ENCODE data around the gene SHISA9. TPM values are rescaled to one million over a fixed set of nuclear protein-coding genes. Genes with fewer than 3 reads are reported as not detected.
A peak's percentile ranks its signal among the peaks of the same experiment; 100 is the strongest.
"Not testable (repeated sequence)": the region's sequence is repeated elsewhere in the genome, so short reads cannot be mapped to it uniquely, and the experiment has no call there.

Gene SHISA9
- total and polyA plus RNA-seq, 5 experiments from 2014 or later, result not detected

GRCh38 chr16:12902511-12903372 lies 1.3 kb downstream of the SHISA9 start:
- Mint-ChIP-seq H3K27ac (no peak overlapping the region), H3K27me3 (peaks cover 23 to 66% (median 42%) of the 10 kb centered on the region in 5 donors), H3K36me3 (no peaks in the 10 kb centered on the region), H3K9me3 (peaks cover 0 to 2% (median 0%) of the 10 kb centered on the region in 9 donors), H3K4me1 (peaks cover 0 to 14% (median 4%) of the 10 kb centered on the region in 4 donors), H3K4me3 (peak overlapping the region in 2 of 10 donors; percentile 30 to 57)
- DNase-seq (no peak), ATAC-seq (no peak)
- POLR2A ChIA-PET, result no interaction called here

- ATAC-seq, result no peak
- DNase-seq, result no peak
- peaks cover 0 to 14% (median 4%) of the 10 kb centered on the region in 4 donors for H3K4me1 Mint-ChIP-seq
- peaks cover 24 to 68% (median 37%) of the 10 kb centered on the region in 5 donors for H3K27me3 Mint-ChIP-seq
- H3K4me3 Mint-ChIP-seq, result no peak overlapping the region
- POLR2A ChIA-PET, result no interaction called here
- no peaks in the 10 kb centered on the region for H3K36me3 Mint-ChIP-seq
- no peak overlapping the region for H3K27ac Mint-ChIP-seq
- H3K9me3 Mint-ChIP-seq, result peaks cover 0 to 2% (median 0%) of the 10 kb centered on the region in 9 donors
These were observed 2.3 kb downstream of the SHISA9 start for GRCh38 chr16:12903407-12904328.

- H3K27ac Mint-ChIP-seq, result no peak overlapping the region
- H3K9me3 Mint-ChIP-seq, result peaks cover 0 to 2% (median 0%) of the 10 kb centered on the region in 9 donors
- H3K4me3 Mint-ChIP-seq, result no peak overlapping the region
- no peaks in the 10 kb centered on the region for H3K36me3 Mint-ChIP-seq
- ATAC-seq, result no peak
- H3K4me1 Mint-ChIP-seq, result peaks cover 0 to 14% (median 4%) of the 10 kb centered on the region in 4 donors
- POLR2A ChIA-PET, result no interaction called here
- H3K27me3 Mint-ChIP-seq, result peaks cover 25 to 68% (median 37%) of the 10 kb centered on the region in 5 donors
- DNase-seq, result no peak
These were observed 2.9 kb downstream of the SHISA9 start for GRCh38 chr16:12904329-12904671.

- Mint-ChIP-seq H3K4me1 (peaks cover 0 to 12% (median 3%) of the 10 kb centered on the region in 4 donors), H3K27ac (no peak overlapping the region), H3K36me3 (no peaks in the 10 kb centered on the region), H3K4me3 (no peak overlapping the region), H3K27me3 (peaks cover 19 to 66% (median 41%) of the 10 kb centered on the region in 5 donors), H3K9me3 (peaks cover 0 to 2% (median 0%) of the 10 kb centered on the region in 9 donors)
- POLR2A ChIA-PET, result no interaction called here
- ATAC-seq, result no peak
- DNase-seq, result no peak
These were observed 4.9 kb downstream of the SHISA9 start for GRCh38 chr16:12906271-12906670.

DNA sequence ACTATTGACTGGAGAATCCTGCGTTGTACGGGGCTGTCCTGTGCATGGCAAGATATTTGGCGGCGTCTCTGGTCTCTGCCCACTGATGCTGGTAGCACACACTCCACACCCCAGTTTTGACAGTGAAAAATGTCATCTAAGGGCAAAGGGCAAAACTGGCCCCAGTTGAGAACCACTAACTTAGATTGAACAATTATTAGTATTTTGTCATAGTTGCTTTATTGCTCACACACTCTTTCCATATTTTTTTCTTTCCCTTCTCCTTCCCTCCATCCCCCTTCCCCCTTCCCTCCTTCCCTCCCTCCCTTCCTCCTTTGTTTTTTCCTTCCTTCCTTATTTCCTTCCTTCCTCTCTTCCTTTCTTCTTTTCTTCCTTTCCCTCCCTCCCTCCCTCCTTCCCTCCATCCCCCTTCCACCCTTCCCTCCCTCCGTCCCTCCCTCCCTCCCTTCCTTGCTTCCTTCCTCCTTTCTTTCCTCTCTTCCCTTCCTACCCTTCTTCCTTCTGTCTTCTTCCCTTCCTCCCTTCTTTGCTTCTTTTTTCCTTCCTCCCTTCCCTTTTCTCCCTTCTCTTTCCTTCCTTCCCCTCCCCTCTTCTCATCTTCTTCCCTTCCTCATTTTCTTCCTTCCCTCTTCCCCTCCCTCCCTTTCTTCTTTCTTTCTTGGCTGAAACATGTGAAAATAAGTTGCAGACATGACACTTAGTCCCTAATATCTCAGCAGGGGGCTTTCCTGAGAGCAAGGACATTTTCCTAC lies 5.5 kb downstream of the SHISA9 start:
- Mint-ChIP-seq H3K36me3 (no peaks in the 10 kb centered on the region), H3K4me3 (no peak overlapping the region), H3K27ac (no peak overlapping the region), H3K9me3 (peaks cover 0 to 2% (median 0%) of the 10 kb centered on the region in 9 donors), H3K27me3 (peaks cover 19 to 68% (median 45%) of the 10 kb centered on the region in 5 donors), H3K4me1 (peaks cover 0 to 12% (median 3%) of the 10 kb centered on the region in 4 donors)
- no peak for ATAC-seq
- POLR2A ChIA-PET, result no interaction called here
- DNase-seq, result no peak

DNA sequence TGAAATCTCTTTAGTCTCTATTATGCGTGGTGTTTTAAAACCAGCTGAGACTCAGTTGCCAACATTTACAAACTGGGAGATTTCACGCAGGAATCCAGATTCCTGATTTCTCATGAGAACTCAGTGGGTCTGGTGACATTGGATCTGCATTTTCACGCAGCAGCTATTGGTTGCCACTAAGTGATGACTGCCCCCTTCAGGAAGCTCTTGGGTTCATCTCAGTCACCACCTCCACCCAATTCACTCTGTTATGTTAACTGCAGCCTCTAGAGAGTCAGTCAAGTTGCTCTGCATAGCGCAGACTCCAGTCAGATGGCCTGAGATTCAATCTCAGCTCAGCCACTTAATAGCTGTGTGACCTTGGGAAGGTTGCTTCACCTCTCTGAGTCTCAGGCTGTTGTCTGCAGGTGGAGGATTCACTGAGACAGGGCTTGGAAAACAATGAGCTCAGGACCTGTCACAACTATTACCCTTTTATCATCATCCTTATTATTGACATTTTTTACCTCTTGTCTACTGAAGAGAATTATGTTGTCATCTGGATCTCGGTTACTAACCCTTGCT lies 6.4 kb downstream of the SHISA9 start:
- Mint-ChIP-seq H3K9me3 (peaks cover 0 to 3% (median 0%) of the 10 kb centered on the region in 9 donors), H3K27me3 (peaks cover 19 to 70% (median 44%) of the 10 kb centered on the region in 5 donors), H3K27ac (no peak overlapping the region), H3K4me3 (no peak overlapping the region), H3K36me3 (no peaks in the 10 kb centered on the region), H3K4me1 (peaks cover 0 to 7% (median 2%) of the 10 kb centered on the region in 4 donors)
- ATAC-seq (no peak), DNase-seq (no peak)
- POLR2A ChIA-PET, result no interaction called here

DNA sequence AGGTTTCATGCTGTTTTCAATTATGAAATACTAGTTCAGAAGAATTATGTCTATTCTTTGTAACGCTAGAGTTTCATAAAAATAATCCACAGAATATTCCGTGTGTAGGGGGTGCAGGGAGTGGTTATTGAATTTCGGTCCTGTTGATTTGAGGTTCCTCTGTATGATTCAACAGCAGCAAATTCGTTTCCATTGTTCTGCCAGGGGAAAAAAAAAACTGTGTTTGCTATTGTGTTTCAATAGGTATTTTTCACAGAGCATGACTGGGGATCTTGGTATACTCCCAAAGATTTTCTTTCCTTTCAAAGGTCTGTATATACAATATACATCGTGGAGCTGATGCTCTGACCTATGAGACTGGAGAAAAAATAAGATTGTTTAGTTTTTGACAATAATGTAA lies 15.8 kb downstream of the SHISA9 start:
- Mint-ChIP-seq H3K36me3 (no peaks in the 10 kb centered on the region), H3K27ac (no peak overlapping the region), H3K9me3 (peaks cover 0 to 12% (median 0%) of the 10 kb centered on the region in 9 donors), H3K4me3 (no peak overlapping the region), H3K4me1 (no peaks in the 10 kb centered on the region), H3K27me3 (peaks cover 7 to 91% (median 20%) of the 10 kb centered on the region in 5 donors)
- ATAC-seq (no peak), DNase-seq (no peak)
- POLR2A ChIA-PET, result no interaction called here

DNA sequence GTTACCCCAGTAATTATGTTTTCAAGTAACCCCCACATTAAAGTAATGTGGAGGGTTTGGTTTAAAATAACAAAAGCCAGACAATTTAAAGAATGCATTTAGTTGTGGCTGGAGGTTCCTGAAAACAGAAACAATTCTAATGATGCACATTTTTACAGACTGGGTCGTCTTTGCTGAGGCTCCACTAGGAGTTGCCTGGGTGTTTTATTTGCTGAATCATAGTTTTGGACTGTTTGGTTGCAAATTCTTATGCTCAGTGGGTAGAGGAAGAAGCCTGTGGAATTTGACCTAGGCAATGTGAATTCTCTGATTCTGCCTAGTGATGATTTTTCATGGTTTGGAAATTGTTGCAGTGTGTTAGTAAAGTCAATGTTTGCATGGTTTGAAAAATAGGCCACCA lies 16.3 kb downstream of the SHISA9 start:
- POLR2A ChIA-PET, result no interaction called here
- H3K36me3 Mint-ChIP-seq, result no peaks in the 10 kb centered on the region
- no peak overlapping the region for H3K4me3 Mint-ChIP-seq
- no peak for DNase-seq
- no peak overlapping the region for H3K27ac Mint-ChIP-seq
- H3K4me1 Mint-ChIP-seq, result no peaks in the 10 kb centered on the region
- H3K27me3 Mint-ChIP-seq, result peaks cover 8 to 91% (median 20%) of the 10 kb centered on the region in 5 donors
- H3K9me3 Mint-ChIP-seq, result peaks cover 0 to 12% (median 0%) of the 10 kb centered on the region in 9 donors
- ATAC-seq, result no peak

DNA sequence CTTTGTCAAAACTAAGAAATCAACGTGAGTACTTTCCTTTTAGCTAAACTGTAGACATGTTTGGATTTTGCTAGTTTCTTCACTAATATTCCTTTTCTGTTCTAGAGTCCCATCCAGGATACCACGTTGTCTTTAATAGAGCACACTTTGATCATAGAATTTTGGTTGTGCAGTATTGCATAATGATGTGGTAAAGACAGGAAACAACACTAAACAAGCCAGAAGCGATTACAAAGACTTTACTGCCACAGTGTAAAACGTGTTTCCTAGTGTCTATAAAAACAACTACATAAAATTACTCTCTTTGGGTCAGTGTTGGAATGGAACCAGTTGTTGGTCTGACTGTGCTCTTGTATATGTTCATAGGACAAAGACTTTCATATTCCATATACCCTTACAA lies 19.3 kb downstream of the SHISA9 start:
- DNase-seq (no peak), ATAC-seq (no peak)
- peaks cover 0 to 1% (median 0%) of the 10 kb centered on the region in 9 donors for H3K9me3 Mint-ChIP-seq
- no peak overlapping the region for H3K27ac Mint-ChIP-seq
- no peak overlapping the region for H3K4me3 Mint-ChIP-seq
- peaks cover 8 to 85% (median 25%) of the 10 kb centered on the region in 5 donors for H3K27me3 Mint-ChIP-seq
- POLR2A ChIA-PET, result no interaction called here
- no peaks in the 10 kb centered on the region for H3K36me3 Mint-ChIP-seq
- H3K4me1 Mint-ChIP-seq, result no peaks in the 10 kb centered on the region

DNA sequence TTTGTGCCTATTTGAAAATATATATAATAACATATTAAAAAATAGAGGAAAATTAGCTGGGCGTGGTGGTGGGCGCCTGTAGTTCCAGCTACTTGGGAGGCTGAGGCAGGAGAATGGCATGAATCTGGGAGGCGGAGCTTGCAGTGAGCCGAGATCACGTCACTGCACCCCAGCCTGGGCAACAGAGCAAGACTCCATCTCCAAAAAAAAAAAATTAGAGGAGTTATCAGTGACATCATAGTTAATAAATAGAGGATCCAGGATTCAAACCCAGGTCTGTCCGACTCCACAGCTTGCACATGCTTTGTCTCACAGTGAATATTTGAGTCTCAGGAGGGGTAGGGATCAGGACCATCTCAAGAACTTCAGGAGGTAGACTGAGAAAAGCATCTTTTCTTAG lies 22.2 kb downstream of the SHISA9 start:
- peaks cover 6 to 63% (median 25%) of the 10 kb centered on the region in 5 donors for H3K27me3 Mint-ChIP-seq
- H3K9me3 Mint-ChIP-seq, H3K4me3 Mint-ChIP-seq, H3K36me3 Mint-ChIP-seq, ATAC-seq, H3K4me1 Mint-ChIP-seq, POLR2A ChIA-PET, H3K27ac Mint-ChIP-seq, DNase-seq: not testable (repeated sequence)

DNA sequence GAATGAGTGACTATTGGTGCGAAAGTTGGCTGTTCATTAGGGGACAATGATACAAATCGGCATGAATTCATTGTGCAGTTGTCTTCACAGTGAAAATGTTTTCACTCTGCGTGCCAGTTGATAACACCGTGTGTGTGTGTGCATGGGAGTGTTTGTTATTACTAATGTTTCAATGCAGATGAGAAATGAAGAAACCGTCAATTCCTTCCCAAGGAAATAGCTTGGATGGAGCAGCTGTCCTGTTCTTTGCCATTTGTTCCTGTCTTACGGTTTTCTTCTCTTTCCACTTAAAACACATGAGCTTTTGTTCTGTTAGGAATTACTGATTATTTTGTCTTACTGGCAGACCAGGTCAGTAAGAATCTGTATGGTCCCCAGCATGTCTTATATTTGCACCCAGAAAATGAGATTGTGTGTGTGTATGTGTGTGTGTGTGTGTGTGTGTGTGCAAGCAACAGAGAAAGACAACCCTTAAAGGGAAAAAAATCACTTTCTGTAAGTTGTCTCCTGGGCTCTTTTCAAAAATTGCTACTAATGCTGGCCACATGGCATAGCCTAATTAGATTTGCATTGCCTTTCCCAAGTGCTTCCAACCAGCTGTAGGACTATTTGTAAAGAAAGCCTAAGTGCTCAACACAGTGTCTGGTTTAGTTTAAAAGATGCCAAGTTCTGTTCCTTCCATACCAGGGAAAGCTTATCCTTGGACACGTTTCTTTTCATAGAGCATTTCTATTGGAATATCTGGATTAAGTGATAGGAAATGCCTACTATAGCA lies 23.8 kb downstream of the SHISA9 start:
- Mint-ChIP-seq H3K4me3 (no peak overlapping the region), H3K27me3 (peaks cover 2 to 55% (median 28%) of the 10 kb centered on the region in 5 donors), H3K36me3 (peaks cover 0 to 5% (median 0%) of the 10 kb centered on the region in 3 donors), H3K4me1 (no peaks in the 10 kb centered on the region), H3K9me3 (peaks cover 0 to 8% (median 2%) of the 10 kb centered on the region in 9 donors), H3K27ac (no peak overlapping the region)
- POLR2A ChIA-PET, result no interaction called here
- DNase-seq (no peak), ATAC-seq (no peak)
